Heart left ventricle (tissue), 13 donors: ENCODE results near the gene MUCL3.

ENCODE experiments used
- CTCF ChIP-seq, 12 donors: fragments of 200-600 bp; sonication (generic) in 4 of 12; IDR thresholded peaks; one replicate each; pipeline versions ENCODE4 v1.5.0 to v1.8.0; 2018 to 2022; ENCODE audit warnings: antibody characterized with exemption in 12 of 12, mild to moderate bottlenecking in 5 of 12
- POLR2A ChIP-seq, 2 donors: fragments of 450-650 bp; IDR thresholded peaks; one replicate each; pipeline ENCODE4 v1.6.1; 2017; ENCODE audit warnings: antibody characterized with exemption in 2 of 2, mild to moderate bottlenecking in 2 of 2, moderate library complexity in 2 of 2
- donor health status: ischemic (EF 13 %, LVEDD 7.1; RV severe dilation, severe dysfunction).
- donor health status: DM: no; HTN: yes; CAD: no.
- donor health status: DM: no; HTN: no; CAD: no.
- donor health status: ischemic (EF 25% LVEDD 6.9; RV normal size, moderate dysfunction).
- donor health status: ischemic (EF 25% LVEDD 5.7; RV mildly dilated, moderate dysfunction).
- donor health status: ischemic (EF 35%, LVEDD 5.7; RV mildly dilated, moderate dysfunction).
- donor health status: nonischemic (EF 11% LVEDD 7.7; RV severe dilation, severe dysfunction).
- donor health status: DM: yes; HTN: yes; CAD: no.
- donor health status: PGD.
- donor health status: ischemic (EF 29% LVEDD 5.4; RV normal size, mild dysfunction).
- donor health status: nonischemic (EF 23%, LVEDD 6.1; RV moderate dilation, normal function).

- no peak for TF ChIP-seq CTCF (IDR thresholded peaks at IDR 0.05)
- no peak for TF ChIP-seq POLR2A (IDR thresholded peaks at IDR 0.05)
Observed at GRCh38 chr6:30998785-30999184, 58.0 kb downstream of the MUCL3 start.
